RWPE2 (cell line): ENCODE measurements around the gene IDH2.
A peak's percentile ranks its signal among the peaks of the same experiment; 100 is the strongest.

ENCODE experiments used
- ATAC-seq: fragments of 200-7000 bp; cut with Tn5 transposase; 3 replicates; pipeline ENCODE4 v1.9.1; 2021; ENCODE audit warnings: low read depth
- DNase-seq: peaks from one replicate; pipeline ENCODE4 v3.0.0-alpha.2; 2020; ENCODE audit warnings: low spot score
- H3K27ac ChIP-seq: fragments of 450-650 bp; 2 replicates; pipeline ENCODE4 v1.5.1; 2017; ENCODE audit warnings: mild to moderate bottlenecking; ENCODE audit not compliant: poor library complexity, severe bottlenecking
- H3K27me3 ChIP-seq: fragments of 250-450 bp; sonication (Bioruptor Pico); 2 replicates; pipeline ENCODE4 v1.5.1; 2021; ENCODE audit warnings: mild to moderate bottlenecking, moderate library complexity; ENCODE audit not compliant: insufficient read depth, poor library complexity, severe bottlenecking
- H3K36me3 ChIP-seq: fragments of 250-450 bp; sonication (Bioruptor Pico); 2 replicates; pipeline ENCODE4 v1.5.1; 2020; ENCODE audit warnings: low read depth, mild to moderate bottlenecking, moderate library complexity
- H3K4me1 ChIP-seq: fragments of 250-450 bp; sonication (Bioruptor Pico); 2 replicates; pipeline ENCODE4 v1.5.1; 2021; ENCODE audit warnings: mild to moderate bottlenecking, moderate library complexity; ENCODE audit not compliant: insufficient read depth, poor library complexity, severe bottlenecking
- H3K4me3 ChIP-seq: fragments of 250-450 bp; sonication (Bioruptor Pico); 2 replicates; pipeline ENCODE4 v1.5.1; 2021; ENCODE audit warnings: mild to moderate bottlenecking, moderate library complexity; ENCODE audit not compliant: severe bottlenecking
- H3K9me3 ChIP-seq: fragments of 250-450 bp; sonication (Bioruptor Pico); 2 replicates; pipeline ENCODE4 v1.5.1; 2021; ENCODE audit warnings: mild to moderate bottlenecking, moderate library complexity; ENCODE audit not compliant: severe bottlenecking
- CTCF ChIP-seq: fragments of 450-650 bp; IDR thresholded peaks from one replicate; pipeline ENCODE4 v1.5.1; 2017; ENCODE audit warnings: mild to moderate bottlenecking, moderate library complexity; ENCODE audit not compliant: poor library complexity, severe bottlenecking

IDH2 gene

DNA sequence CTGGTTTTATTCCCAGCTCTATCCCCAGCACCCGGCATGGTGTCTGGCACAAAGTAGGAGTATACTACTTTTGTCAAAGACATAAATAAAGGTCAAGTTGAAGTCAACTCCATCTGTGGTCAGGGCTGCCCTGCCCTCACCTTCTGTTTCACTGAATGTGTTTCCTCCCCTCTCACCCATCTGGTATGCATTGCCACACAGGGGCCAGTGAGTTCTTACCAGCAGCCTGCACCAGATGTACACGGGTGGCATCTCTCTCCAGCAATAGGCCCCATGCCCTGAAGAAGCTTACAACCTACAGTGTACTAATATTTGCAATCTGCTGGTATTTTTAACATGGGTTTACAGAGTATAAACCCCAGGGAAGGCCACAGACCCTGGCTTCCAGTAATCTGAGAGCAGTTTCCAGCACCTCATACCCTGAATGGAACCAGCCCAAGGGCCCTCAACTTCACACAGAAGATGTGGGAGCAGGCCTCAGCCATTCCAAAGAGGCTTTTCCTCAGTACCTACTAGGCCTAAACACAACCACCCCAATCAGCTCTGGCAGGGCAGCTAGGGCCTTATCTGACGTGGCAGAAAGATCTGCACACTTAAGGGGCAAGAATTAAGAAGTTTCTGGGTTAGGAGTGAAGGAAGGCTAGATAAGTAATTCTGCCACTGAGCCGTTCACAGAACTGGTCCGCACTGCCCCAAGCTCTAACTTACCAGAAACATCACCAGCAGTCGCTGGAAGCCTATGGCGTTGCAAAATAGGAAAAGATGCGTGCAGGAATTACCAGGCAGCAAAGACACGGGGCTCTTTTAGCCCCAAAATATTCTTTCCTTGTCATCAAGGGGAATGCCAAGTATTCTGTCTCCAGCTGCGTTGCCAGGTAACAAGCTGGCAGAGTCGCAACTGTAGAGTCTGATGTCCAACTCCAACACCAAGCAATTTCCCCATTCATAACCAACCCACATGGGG is 2.1 kb downstream of the IDH2 start:
- Histone ChIP-seq H3K27me3 (no peaks in the 10 kb centered on the region), H3K27ac (peak overlapping the region; percentile 3), H3K36me3 (no peaks in the 10 kb centered on the region), H3K4me3 (no peak overlapping the region), H3K4me1 (peaks cover 15% of the 10 kb centered on the region), H3K9me3 (no peaks in the 10 kb centered on the region)
- no peak for DNase-seq
- TF ChIP-seq CTCF = no peak
- peak; percentile 33; the same call in 2 of the 3 replicates for ATAC-seq

GRCh38 chr15:90099072-90099867 is 3.0 kb downstream of the IDH2 start:
- ATAC-seq = no peak
- no peak for TF ChIP-seq CTCF
- Histone ChIP-seq H3K36me3 (no peaks in the 10 kb centered on the region), H3K9me3 (no peaks in the 10 kb centered on the region), H3K4me1 (peaks cover 15% of the 10 kb centered on the region), H3K27ac (no peak overlapping the region), H3K27me3 (no peaks in the 10 kb centered on the region), H3K4me3 (no peak overlapping the region)
- DNase-seq = no peak

DNA sequence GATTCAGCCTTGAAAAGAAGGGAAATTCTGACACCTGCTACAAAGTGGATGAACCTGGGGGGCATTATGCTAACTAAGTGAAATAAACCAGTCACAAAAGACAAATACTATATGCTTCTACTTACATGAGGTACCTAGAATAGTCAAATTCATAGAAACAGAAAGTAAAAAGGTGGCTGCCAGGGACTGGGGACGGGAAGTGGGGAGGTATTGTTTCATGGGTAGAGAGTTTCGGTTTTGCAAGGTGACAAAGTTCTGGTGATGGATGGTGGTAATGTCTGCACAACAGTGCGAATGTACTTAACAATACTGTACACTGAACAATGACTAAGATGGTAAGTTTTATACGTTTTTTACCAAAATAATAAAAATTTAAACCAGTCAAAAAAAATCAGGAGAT is 4.8 kb downstream of the IDH2 start:
- peaks cover 15% of the 10 kb centered on the region for H3K4me1 ChIP-seq
- no peak overlapping the region for H3K27ac ChIP-seq
- ATAC-seq (no peak), DNase-seq (no peak)
- no peak overlapping the region for H3K4me3 ChIP-seq
- H3K9me3 ChIP-seq = no peaks in the 10 kb centered on the region
- TF ChIP-seq CTCF = no peak
- no peaks in the 10 kb centered on the region for H3K36me3 ChIP-seq
- no peaks in the 10 kb centered on the region for H3K27me3 ChIP-seq

GRCh38 chr15:90095521-90095959 is 6.7 kb downstream of the IDH2 start:
- Histone ChIP-seq H3K9me3 (no peaks in the 10 kb centered on the region), H3K36me3 (no peaks in the 10 kb centered on the region), H3K27ac (no peak overlapping the region), H3K27me3 (no peaks in the 10 kb centered on the region), H3K4me3 (no peak overlapping the region), H3K4me1 (peaks cover 8% of the 10 kb centered on the region)
- no peak for TF ChIP-seq CTCF
- DNase-seq = no peak
- ATAC-seq = no peak
